Activated T-cell treated with anti-CD3 and anti-CD28 coated beads for 24 hours (primary cell): ENCODE measurements around the gene RABGAP1L.
"Not testable (repeated sequence)": the region's sequence is repeated elsewhere in the genome, so short reads cannot be mapped to it uniquely, and the experiment has no call there.

ENCODE experiments used
- DNase-seq: peaks from one replicate; pipeline ENCODE4 v3.0.0-alpha.2; 2020; ENCODE audit warnings: low read depth

The RABGAP1L gene

DNA sequence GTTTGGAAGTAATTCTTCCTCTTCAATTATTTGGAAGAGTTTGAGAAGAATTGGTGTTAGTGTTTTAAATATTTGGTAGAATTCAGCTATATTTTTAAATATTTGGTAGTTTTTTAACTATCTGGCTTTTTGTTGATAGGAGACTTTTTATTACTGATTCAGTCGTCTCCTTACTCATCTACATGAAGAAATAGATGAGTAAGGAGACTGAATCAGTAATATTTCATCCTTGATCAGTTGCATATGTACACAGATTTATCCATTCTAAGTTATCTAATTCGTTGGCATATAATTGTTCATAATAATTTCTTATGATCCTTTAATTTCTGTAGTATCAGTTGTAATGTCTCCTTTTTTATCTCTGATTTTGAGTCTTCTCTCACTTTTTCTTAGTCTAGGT is 512.5 kb downstream of the RABGAP1L start:
- DNase-seq, result no peak

DNA sequence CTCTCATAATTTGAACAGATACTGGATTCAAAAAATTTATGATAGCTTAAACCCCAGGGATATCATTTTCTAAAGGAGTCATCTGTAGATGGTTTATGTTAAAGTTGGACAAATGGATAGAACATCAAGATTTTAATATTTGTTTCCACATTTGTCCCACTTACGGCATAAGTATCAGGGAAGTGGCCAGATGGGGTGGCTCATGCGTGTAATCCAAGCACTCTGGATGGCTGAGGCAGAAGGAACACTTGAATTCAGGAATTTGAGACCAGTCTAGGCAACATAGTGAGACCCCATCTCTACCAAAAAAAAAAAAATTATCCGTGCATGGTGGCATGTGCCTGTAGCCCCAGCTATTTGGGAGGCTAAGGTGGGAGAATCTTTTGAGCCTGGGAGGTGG is 517.5 kb downstream of the RABGAP1L start:
- no peak for DNase-seq

DNA sequence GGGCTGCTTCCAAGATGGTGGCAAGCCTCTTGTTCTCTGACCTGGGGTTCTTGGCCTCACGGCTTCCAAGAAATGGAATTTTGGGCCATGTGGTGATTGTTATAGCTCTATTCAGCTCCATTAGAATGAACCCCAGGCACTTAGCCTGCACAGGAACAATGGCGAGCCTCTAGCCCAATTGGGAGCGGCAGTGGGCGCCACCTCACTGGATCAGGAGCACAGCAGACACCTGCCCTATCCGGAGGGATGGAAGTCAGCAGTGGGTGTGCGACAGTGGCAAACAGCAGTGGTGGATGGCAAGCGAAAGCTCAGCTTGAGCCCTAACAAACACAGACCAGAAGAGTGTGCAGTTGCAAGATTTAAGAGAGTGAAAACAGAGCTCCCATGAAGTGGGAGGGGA is 519.3 kb downstream of the RABGAP1L start:
- DNase-seq, result no peak

DNA sequence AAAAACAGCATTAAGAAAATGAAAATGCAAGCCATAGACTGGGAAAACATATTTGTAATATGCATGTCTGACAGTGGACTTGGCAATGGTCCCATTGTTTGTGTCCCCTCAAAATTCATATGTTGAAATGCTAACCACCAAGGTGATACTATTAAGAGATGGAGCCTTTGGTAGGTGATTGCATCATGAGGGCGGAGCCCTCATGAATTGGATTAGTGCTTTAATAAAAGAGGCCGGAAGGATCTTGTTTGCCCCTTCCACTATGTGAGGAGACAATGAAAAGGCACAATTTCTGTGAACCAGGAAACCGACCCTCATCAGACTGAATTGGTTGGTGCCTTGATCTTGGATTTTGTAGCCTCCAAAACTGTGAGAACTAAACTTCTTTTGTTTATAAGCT is 520.8 kb downstream of the RABGAP1L start:
- no peak for DNase-seq

DNA sequence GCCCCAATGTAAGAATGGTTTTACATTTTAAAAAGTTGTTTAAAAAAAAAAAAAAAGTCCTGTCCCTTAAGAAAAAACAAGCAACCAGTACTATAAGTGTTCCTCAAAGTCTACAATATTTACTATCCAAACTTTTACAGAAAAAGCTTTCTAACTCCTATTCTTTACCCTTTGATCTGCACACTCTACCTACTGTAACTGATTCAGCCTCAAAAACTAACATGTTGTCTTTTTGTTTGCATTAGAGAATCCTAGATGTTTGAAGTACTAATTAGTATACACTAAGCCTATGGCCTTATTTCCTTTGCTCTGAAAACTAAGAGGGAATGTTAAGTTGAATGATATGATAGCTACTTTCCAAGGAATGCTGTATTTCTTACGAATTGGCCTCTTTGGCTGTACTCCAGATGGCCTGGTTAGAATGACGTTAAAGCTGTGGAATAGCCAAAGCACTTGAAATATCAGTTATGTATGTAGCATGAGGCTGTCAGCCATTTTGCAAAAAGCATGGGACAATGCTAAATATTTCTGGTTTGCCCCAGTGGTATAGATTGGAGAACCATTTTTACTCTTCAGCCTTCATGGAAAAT is 523.2 kb downstream of the RABGAP1L start:
- no peak for DNase-seq

DNA sequence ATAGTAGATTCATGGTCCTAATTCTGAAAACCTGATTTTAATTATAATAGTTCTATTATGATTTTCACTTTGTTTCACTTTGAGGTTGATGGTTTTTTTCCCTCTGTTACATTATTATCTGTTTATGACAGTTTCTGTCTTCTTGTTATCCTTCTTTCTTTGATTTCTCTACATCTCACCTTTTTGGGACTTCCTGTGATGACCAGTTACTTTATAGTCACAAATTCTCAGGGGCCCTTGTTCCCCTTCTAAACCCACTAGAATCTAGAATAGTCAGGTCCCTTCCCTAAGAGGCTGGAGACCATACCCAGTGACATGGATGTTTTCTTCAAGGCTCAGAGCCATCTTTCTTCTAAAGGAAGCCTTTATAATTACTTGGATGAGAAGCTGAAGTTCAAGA is 526.9 kb downstream of the RABGAP1L start:
- DNase-seq, result no peak

DNA sequence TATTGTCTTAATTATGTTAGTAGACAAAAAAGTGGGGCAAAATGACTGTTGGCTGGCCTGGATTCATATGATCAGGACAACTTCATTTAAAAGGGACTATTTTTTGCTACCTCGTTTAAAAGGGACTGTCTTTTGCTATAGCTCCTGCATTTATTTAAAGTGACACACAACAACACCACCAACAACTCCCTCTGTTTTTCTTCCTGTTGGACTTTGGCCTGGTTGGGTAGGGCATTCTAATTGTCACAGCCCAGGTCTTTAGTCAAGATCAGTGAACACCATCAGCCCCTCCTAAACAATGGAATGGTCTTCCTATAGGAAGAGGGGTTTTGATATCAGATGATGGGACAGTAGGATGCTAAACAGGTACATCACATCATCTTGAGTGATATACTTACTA is 530.2 kb downstream of the RABGAP1L start:
- no peak for DNase-seq

DNA sequence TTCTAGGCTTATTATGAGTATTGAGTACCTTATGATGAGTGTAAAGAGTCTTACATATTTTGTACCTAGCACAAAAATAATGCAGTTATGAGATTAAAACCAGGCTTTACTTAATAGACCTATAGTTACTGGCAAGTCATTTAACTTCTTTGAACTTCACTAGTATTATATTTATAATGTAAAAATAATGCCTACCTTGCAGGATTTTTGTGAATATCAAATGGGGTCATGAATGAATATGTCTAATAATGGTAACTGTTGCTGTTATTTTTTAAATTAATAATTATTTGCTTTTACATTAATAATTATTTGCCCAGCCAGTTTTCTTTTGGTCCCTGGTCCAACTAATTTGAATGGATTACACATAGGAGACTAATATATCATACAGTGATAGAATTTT is 530.9 kb downstream of the RABGAP1L start:
- no peak for DNase-seq

DNA sequence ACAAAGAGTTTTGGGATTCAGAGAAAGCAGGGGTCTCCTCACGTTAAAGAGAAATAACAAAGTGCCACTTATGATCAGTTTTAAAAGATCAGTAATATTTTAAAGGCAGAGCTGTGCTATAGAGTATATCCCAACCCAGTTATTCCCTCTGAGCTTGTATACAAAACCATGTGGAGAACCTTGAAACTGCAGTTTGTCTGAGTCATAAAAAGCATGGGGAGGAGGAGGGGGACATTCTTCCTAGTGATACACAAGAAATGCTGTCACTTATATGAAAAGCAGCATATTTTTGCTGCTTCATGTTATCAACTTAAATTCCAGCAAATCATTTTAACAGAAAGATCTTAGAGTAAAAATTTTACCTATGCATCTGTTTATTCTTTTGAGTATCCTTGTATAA is 533.0 kb downstream of the RABGAP1L start:
- no peak for DNase-seq

DNA sequence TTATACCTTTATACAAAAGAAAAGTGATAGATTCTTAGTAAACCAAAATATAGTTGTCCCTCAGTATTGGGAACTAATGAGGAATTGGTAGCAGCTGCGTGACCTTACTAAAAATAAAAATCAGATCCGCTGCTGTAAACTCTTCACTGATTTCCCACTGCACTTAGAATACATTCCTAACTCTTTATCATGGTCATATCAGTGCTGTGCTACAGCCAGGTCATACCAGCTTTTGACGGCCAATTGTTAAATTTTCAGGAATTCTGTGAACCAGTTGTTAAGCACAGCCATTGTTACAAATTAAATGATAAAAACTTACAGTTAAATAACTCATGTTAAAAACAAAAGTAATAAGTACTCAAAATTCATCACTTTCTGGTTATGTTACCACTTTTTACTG is 533.8 kb downstream of the RABGAP1L start:
- DNase-seq, result no peak

DNA sequence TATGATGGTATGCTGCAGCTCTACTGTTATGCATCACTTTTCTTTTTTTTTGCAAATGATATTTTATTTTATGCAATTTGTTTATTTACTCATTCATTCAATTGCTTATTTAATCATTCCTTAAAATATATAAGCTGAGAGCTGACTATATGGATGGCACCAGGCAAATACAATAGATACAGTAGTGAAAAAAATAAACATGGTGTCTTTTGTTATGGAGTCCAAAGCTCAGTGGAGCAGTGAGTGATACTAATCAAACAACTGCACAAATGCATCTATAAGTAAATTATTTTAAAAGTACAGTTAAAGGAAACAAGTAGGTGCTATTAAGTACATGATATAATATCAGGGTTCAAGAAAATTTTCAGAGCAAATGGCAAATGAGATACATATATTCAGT is 534.2 kb downstream of the RABGAP1L start:
- not testable (repeated sequence) for DNase-seq

DNA sequence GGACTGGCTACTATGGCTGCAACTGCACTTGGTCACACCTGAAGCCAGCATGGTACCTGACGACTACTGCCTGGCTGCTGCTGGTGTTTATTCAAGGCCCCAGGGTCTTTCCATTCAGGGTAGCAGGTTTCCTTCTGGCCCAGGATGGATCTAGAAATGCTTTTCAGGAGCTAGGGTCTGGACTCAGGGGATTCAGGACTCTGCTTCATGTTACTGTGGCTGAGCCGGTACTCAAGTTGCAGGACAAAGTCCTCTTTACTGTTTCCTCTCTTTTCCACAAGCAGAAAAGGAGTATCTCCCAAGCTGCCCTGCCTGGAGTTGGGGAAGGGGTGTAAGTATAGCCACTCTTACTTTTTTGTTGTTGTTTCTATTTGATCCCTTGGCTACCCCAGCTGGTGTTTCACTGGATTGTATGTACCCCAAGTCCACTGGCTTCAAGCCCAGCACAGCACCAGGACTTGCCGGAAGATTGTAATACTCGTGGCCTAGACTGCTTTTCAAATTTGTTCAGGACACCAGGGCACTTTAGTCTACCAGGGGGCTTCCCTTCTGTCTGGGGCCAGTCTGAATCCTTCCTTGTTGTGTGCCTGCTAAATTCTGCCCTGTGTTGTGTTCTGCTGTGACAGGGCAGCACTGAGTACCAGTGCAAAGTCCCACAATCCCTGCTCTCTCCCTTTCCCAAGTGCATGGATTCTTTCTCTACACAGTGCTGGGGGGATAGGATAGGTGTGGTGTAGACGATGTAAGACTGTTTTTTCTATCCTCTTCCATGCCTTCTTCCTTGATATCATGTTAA is 536.9 kb downstream of the RABGAP1L start:
- no peak for DNase-seq

DNA sequence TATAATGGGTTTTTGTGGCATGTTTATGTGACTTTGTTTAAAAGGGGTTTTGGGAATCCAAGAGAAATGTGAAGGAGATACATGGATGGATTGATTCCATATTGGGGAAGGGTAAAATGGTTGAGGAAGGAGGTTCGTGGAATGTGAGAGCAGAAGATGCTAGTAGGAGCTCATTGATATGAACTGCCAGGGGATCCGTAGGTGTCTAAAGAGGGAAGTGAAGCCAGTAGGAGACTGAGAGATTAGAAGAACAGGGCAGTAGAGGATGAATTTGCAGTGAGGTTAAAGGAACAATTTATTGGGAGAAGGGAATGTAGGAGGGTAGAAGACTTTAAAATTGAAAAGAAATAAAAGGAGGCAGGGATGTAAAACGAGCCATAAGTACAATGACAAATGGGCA is 541.0 kb downstream of the RABGAP1L start:
- no peak for DNase-seq

DNA sequence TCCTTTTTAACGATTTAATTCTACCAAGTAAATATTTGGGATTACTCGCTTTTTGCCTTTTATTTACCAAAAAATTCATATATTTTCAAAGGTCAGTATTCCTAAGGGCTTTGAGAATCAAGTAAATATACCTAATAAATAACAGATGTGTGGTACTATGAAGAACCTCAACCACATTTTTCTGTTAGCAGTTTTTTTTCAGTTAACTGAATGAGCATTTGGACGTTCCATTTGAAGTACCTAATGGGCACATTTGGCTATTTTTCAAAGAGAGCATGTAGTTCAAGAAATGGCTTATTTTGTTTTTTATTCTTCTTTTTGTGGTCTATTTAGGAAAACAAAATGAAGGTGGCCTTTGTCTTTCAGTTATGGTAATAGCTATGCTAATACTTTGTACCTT is 541.5 kb downstream of the RABGAP1L start:
- DNase-seq, result no peak

DNA sequence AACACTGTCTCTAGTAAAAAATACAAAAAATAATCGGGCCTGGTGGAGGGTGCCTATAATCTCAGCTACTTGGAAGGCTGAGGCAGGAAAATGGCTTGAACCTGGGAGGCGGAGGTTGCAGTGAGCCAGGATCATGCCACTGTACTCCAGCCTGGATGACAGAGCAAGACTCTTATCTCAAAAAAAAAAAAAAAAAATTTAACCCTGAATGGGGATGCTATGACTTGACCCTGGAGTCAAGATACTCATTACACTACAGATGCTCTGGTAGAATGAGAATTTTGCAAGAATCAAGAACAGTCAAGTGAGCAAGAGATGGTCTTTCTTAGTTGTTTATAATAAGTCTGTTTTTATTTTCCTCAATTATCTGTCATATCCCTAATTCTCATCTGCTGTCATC is 542.2 kb downstream of the RABGAP1L start:
- no peak for DNase-seq

DNA sequence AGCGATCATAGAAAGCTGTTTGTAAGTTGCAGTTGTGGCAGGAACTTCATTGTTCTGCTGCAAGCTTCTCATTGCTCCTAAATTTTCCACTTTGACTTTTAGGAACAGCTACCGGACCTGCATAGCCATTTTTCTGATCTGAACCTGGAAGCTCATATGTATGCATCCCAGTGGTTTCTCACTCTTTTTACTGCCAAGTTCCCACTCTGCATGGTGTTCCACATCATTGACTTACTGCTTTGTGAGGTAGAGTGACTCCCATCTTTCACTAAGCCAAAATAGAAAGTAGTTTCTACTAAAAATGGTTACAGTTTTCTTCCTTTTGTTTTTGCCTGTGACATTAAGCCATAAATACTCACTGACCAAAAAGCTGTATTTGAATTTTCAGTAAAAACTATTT is 542.7 kb downstream of the RABGAP1L start:
- DNase-seq, result no peak

DNA sequence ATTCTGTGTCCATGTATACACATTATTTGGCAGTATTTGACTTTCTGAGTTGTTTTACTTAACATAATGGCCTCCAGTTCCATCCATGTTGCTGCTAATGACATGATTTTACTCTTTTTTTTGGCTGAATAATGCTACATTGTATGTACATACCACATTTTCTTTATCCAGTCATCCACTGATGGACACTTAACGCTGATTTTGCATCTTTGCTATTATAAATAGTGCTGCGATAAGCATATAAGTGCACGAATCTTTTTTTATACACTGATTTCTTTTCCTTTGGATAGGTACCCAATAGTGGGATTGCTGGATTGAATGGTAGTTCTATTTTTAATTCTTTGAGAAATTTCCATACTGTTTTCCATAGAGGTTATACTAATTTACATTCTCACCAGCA is 544.0 kb downstream of the RABGAP1L start:
- no peak for DNase-seq

DNA sequence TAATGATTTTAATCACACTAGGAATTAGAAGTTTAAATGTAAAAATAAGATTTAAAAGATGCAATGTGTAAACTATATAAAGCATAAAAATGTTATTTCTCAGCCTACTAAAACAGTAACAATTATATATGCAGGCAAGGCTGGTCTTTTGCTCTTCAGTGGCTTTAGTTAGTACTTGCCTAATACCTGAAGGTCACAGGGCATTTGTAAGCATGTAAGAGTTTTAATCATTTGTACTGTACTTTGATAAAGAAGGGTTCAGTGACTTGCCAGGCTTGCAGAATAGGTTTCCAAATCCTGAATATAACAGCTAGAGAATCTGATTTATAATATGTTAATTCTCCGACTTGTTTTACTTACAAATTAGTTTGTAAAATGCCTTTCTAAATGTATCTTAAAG is 545.0 kb downstream of the RABGAP1L start:
- no peak for DNase-seq

DNA sequence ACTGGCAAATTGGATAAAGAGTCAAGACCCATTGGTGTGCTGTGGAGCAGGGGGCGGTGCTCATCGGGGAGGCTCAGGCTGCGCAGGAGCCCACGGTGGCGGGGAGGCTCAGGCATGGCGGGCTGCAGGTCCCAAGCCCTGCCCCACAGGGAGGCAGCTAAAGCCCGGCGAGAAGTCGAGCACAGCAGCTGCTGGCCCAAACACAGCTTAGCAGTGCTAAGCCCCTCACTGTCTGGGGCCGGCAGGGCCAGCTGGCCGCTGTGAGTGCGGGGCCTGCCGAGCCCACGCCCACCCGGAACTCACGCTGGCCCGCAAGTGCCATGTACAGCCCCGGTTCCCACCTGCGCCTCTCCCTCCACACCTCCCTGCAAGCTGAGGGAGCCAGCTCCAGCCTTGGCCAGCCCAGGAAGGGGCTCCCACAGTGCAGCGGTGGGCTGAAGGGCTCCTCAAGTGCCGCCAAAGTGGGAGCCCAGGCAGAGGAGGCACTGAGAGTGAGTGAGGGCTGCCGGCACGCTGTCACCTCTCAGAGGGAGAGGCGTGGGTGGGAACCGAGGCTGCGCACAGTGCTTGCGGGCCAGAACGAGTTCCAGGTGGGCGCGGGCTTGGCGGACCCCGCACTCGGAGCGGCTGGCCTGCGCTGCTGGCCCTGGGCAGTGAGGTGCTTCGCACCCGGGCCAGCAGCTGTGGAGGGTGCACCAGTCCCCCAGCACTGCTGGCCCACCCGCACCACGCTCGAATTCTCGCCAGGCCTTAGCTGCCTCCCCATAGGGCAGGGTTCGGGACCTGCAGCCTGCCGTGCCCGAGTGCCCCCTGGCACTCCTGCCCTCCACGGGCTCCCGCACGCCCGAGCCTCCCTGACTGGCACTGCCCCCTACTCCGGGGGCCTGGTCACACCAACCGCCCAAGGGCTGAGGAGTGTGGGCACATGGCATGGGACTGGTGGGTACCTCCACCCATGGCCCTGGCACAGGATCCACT is 551.8 kb downstream of the RABGAP1L start:
- DNase-seq, result no peak

DNA sequence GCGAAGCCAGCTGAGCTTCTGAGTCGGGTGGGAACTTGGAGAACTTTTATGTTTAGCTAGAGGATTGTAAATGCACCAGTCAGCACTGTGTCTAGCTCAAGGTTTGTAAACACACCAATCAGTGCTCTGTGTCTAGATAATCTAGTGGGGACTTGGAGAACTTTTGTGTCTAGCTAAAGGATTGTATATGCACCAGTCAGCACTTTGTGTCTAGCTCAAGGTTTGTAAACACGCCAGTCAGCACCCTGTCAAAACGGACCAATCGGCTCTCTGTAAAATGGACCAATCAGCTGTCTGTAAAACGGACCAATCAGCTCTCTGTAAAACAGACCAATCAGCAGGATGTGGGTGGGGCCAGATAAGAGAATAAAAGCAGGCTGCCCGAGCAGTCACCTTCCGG is 552.5 kb downstream of the RABGAP1L start:
- not testable (repeated sequence) for DNase-seq

DNA sequence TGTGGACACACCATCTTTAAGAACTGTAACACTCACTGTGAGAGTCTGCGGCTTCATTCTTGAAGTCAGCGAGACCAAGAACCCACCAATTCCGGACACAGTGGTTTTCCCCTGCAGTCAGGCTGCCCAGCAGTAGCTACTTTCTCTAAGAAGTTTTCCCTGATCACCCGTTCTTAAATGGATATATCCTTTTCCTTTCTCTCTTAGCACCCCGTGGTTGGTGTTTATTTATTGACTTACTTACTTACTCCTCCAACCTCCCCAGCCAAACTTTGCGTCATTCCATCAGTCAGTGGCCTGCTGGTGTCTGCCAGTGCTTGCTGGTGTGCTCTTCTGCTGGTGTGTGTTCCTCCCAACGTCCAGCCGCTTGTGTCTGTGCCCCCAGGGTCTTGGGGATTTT is 553.2 kb downstream of the RABGAP1L start:
- DNase-seq, result no peak

DNA sequence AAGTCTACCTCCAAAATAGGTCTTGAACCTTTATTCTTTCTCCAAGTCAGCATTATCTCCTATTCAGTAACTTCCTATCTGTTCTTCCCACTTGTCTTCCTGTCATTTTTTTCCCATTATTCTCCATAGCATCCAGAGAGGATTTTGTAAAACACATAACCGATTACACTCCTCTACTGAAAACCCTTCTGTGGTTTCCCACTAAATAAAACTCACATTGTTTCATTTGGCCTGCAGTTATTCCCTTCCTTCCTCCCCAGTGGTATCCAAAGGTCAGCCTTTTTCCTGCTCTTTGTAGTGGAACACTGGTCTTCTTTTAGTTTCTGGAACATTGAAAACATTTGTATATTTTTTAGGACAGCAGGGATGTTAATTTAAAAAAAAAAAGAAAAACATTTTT is 554.5 kb downstream of the RABGAP1L start:
- no peak for DNase-seq

DNA sequence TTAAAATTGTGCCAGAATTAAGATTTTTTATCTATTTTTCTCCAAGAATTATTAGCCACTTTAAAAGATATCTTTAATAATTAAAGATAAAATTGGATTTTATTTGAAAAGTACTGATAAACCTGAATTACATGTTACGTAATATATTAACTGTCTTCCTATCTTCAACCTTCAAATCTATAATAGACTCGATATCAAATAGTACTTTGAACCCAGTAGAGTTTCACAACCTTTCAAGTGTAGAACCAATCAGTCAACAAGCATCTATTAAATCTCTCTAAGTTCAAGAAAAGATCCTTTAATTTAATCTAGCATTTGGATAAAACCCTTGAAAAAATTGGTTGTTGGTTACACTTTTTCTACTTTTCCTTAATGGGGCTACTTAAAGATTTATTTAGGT is 559.9 kb downstream of the RABGAP1L start:
- DNase-seq, result no peak
